IPS DF 4.7 (cell line): ENCODE data around the gene PDXDC1.
"Not testable (repeated sequence)": the region's sequence is repeated elsewhere in the genome, so short reads cannot be mapped to it uniquely, and the experiment has no call there.

Experiments
- DNase-seq: peaks from one replicate; pipeline ENCODE4 v3.0.0-alpha.2; 2013; ENCODE audit warnings: low spot score; ENCODE audit errors: extremely low read depth

Gene PDXDC1

GRCh38 chr16:15154650-15155562, 180.1 kb downstream of the PDXDC1 start:
- DNase-seq: not testable (repeated sequence)

GRCh38 chr16:15157644-15158043, 182.8 kb downstream of the PDXDC1 start:
- DNase-seq: not testable (repeated sequence)

GRCh38 chr16:15159671-15160070, 184.8 kb downstream of the PDXDC1 start:
- not testable (repeated sequence) for DNase-seq

- not testable (repeated sequence) for DNase-seq
These were observed 185.7 kb downstream of the PDXDC1 start for GRCh38 chr16:15160571-15160970.

- DNase-seq: not testable (repeated sequence)
These were observed 188.2 kb downstream of the PDXDC1 start for GRCh38 chr16:15163055-15163454.

GRCh38 chr16:15166177-15166576, 191.4 kb downstream of the PDXDC1 start:
- not testable (repeated sequence) for DNase-seq

- not testable (repeated sequence) for DNase-seq
These were observed 193.5 kb downstream of the PDXDC1 start for GRCh38 chr16:15168303-15168702.

GRCh38 chr16:15168953-15169652, 194.3 kb downstream of the PDXDC1 start:
- DNase-seq: not testable (repeated sequence)

- DNase-seq: not testable (repeated sequence)
These were observed 205.1 kb downstream of the PDXDC1 start for GRCh38 chr16:15179909-15180308.

GRCh38 chr16:15180946-15181345, 206.1 kb downstream of the PDXDC1 start:
- not testable (repeated sequence) for DNase-seq

GRCh38 chr16:15184000-15184399, 209.2 kb downstream of the PDXDC1 start:
- not testable (repeated sequence) for DNase-seq
